GM19328 (cell line): Measurements from ENCODE around the gene TSPYL1.
"Not testable (repeated sequence)": the region's sequence is repeated elsewhere in the genome, so short reads cannot be mapped to it uniquely, and the experiment has no call there.

ENCODE experiments used
- ATAC-seq: cut with Tn5 transposase; IDR thresholded peaks from one replicate; pipeline ENCODE4 v1.9.1; 2021; ENCODE audit warnings: mild to moderate bottlenecking, moderate library complexity; ENCODE audit not compliant: unreplicated experiment

The TSPYL1 gene

DNA sequence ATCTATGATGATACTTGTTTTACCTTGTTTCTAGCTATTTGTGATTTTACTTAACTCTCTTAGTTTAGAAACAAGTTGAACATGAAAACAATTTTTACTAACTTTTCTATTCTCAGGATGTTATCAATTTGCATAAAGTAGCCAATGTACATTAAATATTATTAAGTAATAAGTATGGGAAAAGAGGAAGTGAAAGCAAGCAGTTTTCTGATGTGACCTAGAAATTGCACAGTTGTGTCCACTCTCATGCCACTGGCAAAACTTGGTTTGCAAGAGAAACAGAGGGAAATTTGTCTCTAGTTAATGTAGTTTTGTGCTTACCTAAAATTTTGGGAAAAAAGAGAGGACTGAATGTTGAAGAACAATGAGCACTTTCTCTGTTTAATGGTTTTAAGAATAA is 19.2 kb upstream of the TSPYL1 start:
- no peak for ATAC-seq

- ATAC-seq: no peak
Measured at GRCh38 chr6:116298273-116298672, 18.5 kb upstream of the TSPYL1 start.

DNA sequence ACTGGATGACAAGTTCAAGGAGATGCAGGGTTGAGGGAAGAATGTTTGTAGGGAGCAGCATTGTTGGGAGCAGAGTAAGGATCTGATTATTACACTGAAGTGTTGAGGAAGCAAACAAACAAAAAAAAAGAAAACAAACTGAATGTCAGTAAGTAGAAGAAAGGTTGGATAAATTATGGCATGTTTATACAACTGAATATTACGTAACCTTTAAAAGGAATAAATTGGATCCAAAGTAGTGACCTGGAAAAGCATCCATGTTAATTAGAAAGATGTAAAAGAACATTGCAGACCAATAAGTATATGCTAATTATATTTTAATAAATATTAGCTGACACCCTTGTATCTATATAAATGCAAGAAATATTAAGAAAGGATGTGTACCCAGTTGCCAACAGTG is 12.8 kb upstream of the TSPYL1 start:
- ATAC-seq: no peak

DNA sequence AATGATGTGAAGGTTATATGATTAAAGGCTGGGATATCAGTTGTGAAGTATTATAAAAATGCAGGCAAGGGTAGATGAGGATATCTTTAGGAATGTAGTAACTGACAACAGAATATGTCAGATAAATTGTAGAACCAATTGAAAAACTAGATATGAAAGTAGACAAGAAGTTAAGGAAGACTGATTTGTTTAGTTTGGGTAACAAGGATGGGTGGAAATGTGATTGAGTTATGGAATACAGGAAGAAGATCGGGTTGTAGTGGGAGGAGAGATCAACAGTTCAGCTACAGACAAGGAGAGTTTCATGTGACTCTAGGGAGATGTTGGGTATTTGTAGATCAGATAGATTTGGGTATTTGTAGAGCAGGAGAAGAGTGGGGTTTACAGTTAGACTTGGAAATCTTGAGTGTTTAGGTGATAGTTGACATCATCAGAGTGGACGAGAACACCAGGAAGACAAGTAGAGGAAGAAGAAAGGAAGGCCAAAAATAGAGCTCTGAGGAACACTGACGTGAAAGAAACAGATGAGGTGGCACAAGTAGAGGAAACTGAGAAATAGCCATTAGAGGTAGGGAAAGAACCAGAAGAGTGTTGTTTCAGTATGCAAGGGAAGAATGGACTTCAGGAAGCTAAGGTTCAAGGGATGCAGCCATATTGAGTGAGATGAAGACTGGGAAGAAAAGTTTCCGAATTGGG is 12.1 kb upstream of the TSPYL1 start:
- no peak for ATAC-seq

- ATAC-seq: no peak
Measured at GRCh38 chr6:116290799-116291198, 11.1 kb upstream of the TSPYL1 start.

DNA sequence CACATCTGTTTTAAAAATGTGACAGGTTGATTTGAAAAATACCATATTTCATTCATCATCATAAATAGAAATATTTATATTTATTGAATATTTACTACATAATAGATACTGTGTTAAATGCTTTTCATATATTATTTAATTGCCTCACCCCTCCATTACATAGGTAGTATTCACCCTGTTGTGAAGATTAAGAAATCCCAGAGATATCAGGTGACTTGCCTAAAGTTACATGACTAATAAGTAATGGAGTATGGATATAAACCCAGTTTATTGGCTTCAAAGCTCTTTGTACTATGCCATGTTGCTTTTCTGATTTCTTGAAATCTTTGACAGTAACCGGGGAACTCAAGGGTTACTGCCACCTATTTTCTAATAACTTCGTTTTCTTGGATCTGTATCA is 10.1 kb upstream of the TSPYL1 start:
- no peak for ATAC-seq

GRCh38 chr6:116287689-116288282 is 8.1 kb upstream of the TSPYL1 start:
- peak; percentile 70 for ATAC-seq

- no peak for ATAC-seq
Measured at GRCh38 chr6:116286773-116287358, 7.1 kb upstream of the TSPYL1 start.

DNA sequence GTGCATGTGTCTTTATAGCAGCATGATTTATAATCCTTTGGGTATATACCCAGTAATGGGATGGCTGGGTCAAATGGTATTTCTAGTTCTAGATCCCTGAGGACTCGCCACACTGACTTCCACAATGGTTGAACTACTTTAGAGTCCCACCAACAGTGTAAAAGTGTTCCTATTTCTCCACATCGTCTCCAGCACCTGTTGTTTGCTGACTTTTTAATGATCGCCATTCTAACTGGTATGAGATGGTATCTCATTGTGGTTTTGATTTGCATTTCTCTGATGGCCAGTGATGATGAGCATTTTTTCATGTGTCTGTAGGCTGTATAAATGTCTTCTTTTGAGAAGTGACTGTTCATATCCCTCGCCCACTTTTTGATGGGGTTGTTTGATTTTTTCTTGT is 5.3 kb upstream of the TSPYL1 start:
- ATAC-seq: not testable (repeated sequence)

DNA sequence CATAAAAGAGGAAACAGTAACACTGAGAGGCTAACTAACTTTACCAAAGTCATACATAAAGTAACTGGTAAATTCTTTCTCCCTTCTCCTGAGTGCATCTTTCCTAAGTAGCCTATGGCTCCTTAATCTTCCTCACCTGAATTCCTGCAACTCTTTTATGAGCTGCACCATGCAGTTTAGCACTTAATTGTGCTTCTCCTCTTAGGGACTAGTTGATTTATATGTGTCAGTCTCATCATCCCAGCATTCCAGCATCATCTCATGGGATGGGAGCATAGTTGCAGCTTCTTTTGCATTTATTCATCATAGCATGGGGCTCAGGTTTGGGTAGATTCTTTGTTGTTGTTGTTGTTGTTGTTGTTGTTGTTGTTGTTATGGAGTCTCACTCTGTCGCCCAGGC is 3.5 kb upstream of the TSPYL1 start:
- ATAC-seq: no peak

GRCh38 chr6:116282698-116283097 is 3.0 kb upstream of the TSPYL1 start:
- ATAC-seq: no peak

- no peak for ATAC-seq
Measured at GRCh38 chr6:116280933-116281316, 1.2 kb upstream of the TSPYL1 start.

GRCh38 chr6:116280161-116280932 is 617 bp upstream of the TSPYL1 start:
- no peak for ATAC-seq

GRCh38 chr6:116278854-116279231 is 887 bp downstream of the TSPYL1 start:
- ATAC-seq: peak; percentile 0

GRCh38 chr6:116278481-116278829 is 1.3 kb downstream of the TSPYL1 start:
- ATAC-seq: no peak

GRCh38 chr6:116277124-116277523 is 2.6 kb downstream of the TSPYL1 start:
- no peak for ATAC-seq

DNA sequence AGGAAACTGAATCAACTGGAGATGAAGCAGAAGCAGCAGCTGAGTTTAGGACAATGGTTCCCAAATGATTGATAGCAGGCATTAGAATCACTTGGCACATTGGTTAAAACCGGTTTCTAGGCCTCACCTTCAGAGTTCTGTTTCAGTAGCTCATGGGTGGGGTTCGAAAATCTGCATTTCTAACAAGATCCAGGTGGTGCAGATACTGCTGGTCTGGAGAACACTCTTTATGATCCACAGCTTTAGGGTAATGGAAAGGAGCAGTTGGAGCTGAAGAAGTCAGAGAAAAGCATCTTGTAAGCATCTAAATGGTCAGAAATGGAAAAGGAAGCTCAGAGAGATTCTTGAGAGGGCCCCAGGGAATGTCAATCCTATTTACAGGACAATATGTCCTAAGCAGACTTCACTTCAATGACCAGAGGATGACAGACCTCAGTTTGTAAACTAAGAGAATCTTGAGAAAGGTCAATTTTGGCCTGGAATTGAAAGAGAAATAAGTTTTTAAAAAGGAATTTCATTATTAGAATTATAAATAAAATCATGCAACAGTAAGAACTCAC is 8.5 kb downstream of the TSPYL1 start:
- no peak for ATAC-seq

- ATAC-seq: peak; percentile 73
Measured at GRCh38 chr6:116268589-116269293, 11.0 kb downstream of the TSPYL1 start.

DNA sequence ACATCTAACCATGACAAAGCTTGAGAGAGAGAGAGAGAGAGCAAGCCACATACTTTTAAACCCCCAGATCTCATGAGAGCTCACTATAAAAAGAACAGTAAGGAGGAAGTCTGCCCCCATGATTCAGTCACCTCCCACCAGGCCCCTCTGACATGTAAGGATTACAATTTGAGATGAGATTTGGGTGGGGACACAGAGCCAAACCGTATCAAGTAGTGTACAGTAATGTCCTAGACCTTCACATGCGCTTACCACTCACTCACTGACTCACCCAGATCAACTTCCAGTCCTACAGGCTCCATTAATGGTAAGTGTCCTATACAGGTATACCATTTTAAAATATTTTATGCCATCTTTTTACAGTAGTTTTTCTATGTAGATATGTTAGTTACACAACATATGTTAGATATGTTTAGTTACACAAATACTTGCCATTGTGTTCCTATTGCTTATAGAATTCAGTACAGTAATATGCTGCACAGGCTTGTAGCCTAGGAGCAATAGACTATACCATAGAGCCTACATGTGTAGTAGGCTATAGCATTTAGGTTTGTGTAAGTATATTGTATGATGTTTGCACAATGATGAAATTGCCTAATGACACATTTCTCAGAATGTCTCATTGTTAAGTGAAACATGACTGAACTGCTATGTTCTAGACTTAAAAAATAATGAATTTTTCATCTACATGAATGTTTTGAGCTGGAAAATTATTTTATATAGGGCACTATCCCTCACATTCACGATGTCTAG is 11.7 kb downstream of the TSPYL1 start:
- no peak for ATAC-seq

DNA sequence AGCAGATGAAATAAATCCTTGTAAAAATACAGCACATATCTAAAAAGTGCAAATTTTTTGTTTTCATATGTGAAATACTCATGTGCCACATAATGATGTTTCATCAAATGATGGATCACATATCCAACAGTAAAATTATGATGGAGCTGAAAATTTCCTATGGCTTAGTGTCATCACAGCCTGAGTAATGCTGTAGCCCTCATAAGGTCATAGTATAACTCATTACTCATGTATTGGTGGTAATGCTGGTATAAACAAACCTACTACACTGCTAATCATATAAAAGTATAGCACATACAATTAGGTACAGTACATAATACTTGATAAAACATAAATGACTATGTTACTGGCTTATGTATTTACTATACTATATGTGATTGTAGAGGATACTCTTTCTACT is 12.9 kb downstream of the TSPYL1 start:
- ATAC-seq: no peak
